Transverse colon (tissue), 4 donors: ENCODE data around the gene OR10H1. TPM values are rescaled to one million over a fixed set of nuclear protein-coding genes. Genes with fewer than 3 reads are reported as not detected.
"Not testable (repeated sequence)": the region's sequence is repeated elsewhere in the genome, so short reads cannot be mapped to it uniquely, and the experiment has no call there.

Source experiments
- DNase-seq: peaks from one replicate; pipeline ENCODE4 v3.0.0-alpha.2; 2019
- H3K27ac ChIP-seq, 4 donors: fragments of 200-600 bp; sonication (generic); 2 replicates each; pipeline ENCODE4 v1.5.1; 2016 to 2018; ENCODE audit warnings: inconsistent platforms in 4 of 4
- H3K27me3 ChIP-seq: fragments of 200-600 bp; sonication (generic); 2 replicates; pipeline ENCODE4 v1.5.1; 2017; ENCODE audit warnings: inconsistent platforms
- H3K36me3 ChIP-seq, 4 donors: fragments of 200-600 bp; sonication (generic); 2 replicates each; pipeline ENCODE4 v1.5.1; 2017 to 2019; ENCODE audit warnings: inconsistent platforms in 4 of 4
- H3K4me1 ChIP-seq, 4 donors: fragments of 200-600 bp; sonication (generic); 2 replicates each; pipeline ENCODE4 v1.5.1; 2017 to 2020; ENCODE audit warnings: inconsistent platforms in 4 of 4
- H3K4me3 ChIP-seq, 4 donors: fragments of 200-600 bp; sonication (generic); 1 replicate in 1 of 4; 2 replicates in 3 of 4; pipeline versions ENCODE4 v1.5.1 to v1.6.1; 2017 to 2019; ENCODE audit warnings: inconsistent platforms in 4 of 4
- H3K9me3 ChIP-seq, 2 donors: fragments of 200-600 bp; sonication (generic); 2 replicates each; pipeline ENCODE4 v1.5.1; 2017 to 2019; ENCODE audit warnings: inconsistent platforms in 2 of 2
- CTCF ChIP-seq, 5 experiments: fragments of 200-600 bp in 3 of 5; fragments of 450-650 bp in 2 of 5; sonication (generic) in 3 of 5; IDR thresholded peaks; 1 replicate in 2 of 5; 2 replicates in 3 of 5; pipeline ENCODE4 v1.5.1; 2016 to 2017; ENCODE audit warnings: antibody characterized with exemption in 5 of 5, inconsistent platforms in 3 of 5, mild to moderate bottlenecking in 2 of 5, moderate library complexity in 1 of 5
- EP300 ChIP-seq: sonication (generic); formaldehyde crosslinking; IDR thresholded peaks from one replicate; pipeline ENCODE4 v1.6.1; 2017; ENCODE audit warnings: antibody characterized with exemption, low read depth
- POLR2A ChIP-seq: fragments of 450-650 bp; IDR thresholded peaks from one replicate; pipeline ENCODE4 v1.6.1; 2016; ENCODE audit warnings: antibody characterized with exemption, mild to moderate bottlenecking, moderate library complexity
- POLR2AphosphoS5 ChIP-seq, 3 donors: sonication (generic); formaldehyde crosslinking; IDR thresholded peaks; one replicate each; pipeline ENCODE4 v1.6.1; 2016; ENCODE audit warnings: antibody characterized with exemption in 3 of 3
- WGBS, 2 donors: methylation state at CpG; one replicate each; pipeline ENCODE4 v1.1.5; 2018; ENCODE audit warnings: low coverage in 1 of 2; 5-methylcytosine and 5-hydroxymethylcytosine counted together
- in situ Hi-C, 4 donors: fragments of 200-750 bp; cut with MboI; loops; one replicate each; pipeline versions ENCODE4 v1.15.0 to v1.15.1; 2017; ENCODE audit warnings: low sequenced_read_pairs in 3 of 4, low pct_ligation_motif_present in 1 of 4, low pct_unique_long_range_greater_than_20kb in 1 of 4
- intact Hi-C: fragments of 100-400 bp; cut with DNase I; formaldehyde crosslinking; loops from one replicate; pipeline ENCODE4 v1.15.1; 2023; ENCODE audit warnings: low total_unique reads
- total RNA-seq, 4 donors: library from RNA; depleted of rRNA; stranded (reverse); fragments of >200 nt; gene quantifications; one replicate each; pipeline ENCODE4 v1.1.0, GENCODE V29; 2016

The OR10H1 gene
- total RNA-seq, 4 donors from 2014 or later: not detected

GRCh38 chr19:15831626-15832025, 16.2 kb upstream of the OR10H1 start:
- no peak for TF ChIP-seq EP300
- no peak for TF ChIP-seq POLR2A
- TF ChIP-seq POLR2AphosphoS5 (IDR thresholded peaks at IDR 0.05): no peak
- TF ChIP-seq CTCF (IDR thresholded peaks at IDR 0.05): no peak
- DNase-seq: no peak
- 82 to 84% methylated on average over 3 to 5 of the region's 5 CpGs for WGBS, 2 donors
- Histone ChIP-seq H3K27me3 (no peaks in the 10 kb centered on the region), H3K27ac (no peak overlapping the region), H3K9me3 (no peaks in the 10 kb centered on the region), H3K36me3 (no peaks in the 10 kb centered on the region), H3K4me1 (peaks cover 4 to 9% (median 6%) of the 10 kb centered on the region in 4 donors), H3K4me3 (no peak overlapping the region)
- intact Hi-C loops: no loop called here
- in situ Hi-C loops: loop anchor here in 1 of 4 donors (25.0 kb wide), 1 partner anchor 356 kb away; the partner anchor contains the start of genes AP1M1 and FAM32A

- no peaks in the 10 kb centered on the region for H3K27me3 ChIP-seq
- in situ Hi-C loops (loop anchor here in 1 of 4 donors (25.0 kb wide), 1 partner anchor 358 kb away; the partner anchor contains the start of genes AP1M1 and FAM32A), intact Hi-C loops (no loop called here)
- no peak for DNase-seq
- 81 to 88% methylated on average over 5 to 8 of the region's 8 CpGs for WGBS, 2 donors
- H3K27ac ChIP-seq: no peak overlapping the region
- no peaks in the 10 kb centered on the region for H3K9me3 ChIP-seq
- no peaks in the 10 kb centered on the region for H3K36me3 ChIP-seq
- H3K4me1 ChIP-seq: peaks cover 0 to 3% (median 0%) of the 10 kb centered on the region in 4 donors
- H3K4me3 ChIP-seq: no peak overlapping the region
- no peak for TF ChIP-seq POLR2A
- TF ChIP-seq CTCF (IDR thresholded peaks at IDR 0.05): no peak
- no peak for TF ChIP-seq POLR2AphosphoS5 (IDR thresholded peaks at IDR 0.05)
- no peak for TF ChIP-seq EP300
These were observed 14.3 kb upstream of the OR10H1 start for GRCh38 chr19:15829786-15830185.

- no peaks in the 10 kb centered on the region for H3K27me3 ChIP-seq
- WGBS, 2 donors: 89 to 100% methylated on average over 2 to 10 of the region's 10 CpGs
- DNase-seq: no peak
- in situ Hi-C loops (loop anchor here in 1 of 4 donors (25.0 kb wide), 1 partner anchor 358 kb away; the partner anchor contains the start of genes AP1M1 and FAM32A), intact Hi-C loops (no loop called here)
- no peak overlapping the region for H3K27ac ChIP-seq
- TF ChIP-seq CTCF (IDR thresholded peaks at IDR 0.05): no peak
- TF ChIP-seq POLR2A: no peak
- TF ChIP-seq POLR2AphosphoS5 (IDR thresholded peaks at IDR 0.05): no peak
- TF ChIP-seq EP300: no peak
- no peak overlapping the region for H3K4me3 ChIP-seq
- H3K4me1 ChIP-seq: peaks cover 0 to 3% (median 0%) of the 10 kb centered on the region in 4 donors
- H3K36me3 ChIP-seq: no peaks in the 10 kb centered on the region
- no peaks in the 10 kb centered on the region for H3K9me3 ChIP-seq
These were observed 13.8 kb upstream of the OR10H1 start for GRCh38 chr19:15829306-15829698.

- H3K9me3 ChIP-seq, H3K4me3 ChIP-seq, H3K27me3 ChIP-seq, H3K4me1 ChIP-seq, H3K36me3 ChIP-seq, H3K27ac ChIP-seq, intact Hi-C loops: not testable (repeated sequence)
- peak; percentile 35 for DNase-seq
- TF ChIP-seq EP300 (peak; percentile 5), POLR2AphosphoS5 (IDR thresholded peaks at IDR 0.05) (peak in 1 of 3 donors; percentile 12)
- in situ Hi-C loops: loop anchor here in 1 of 4 donors (25.0 kb wide), 1 partner anchor 359 kb away; the partner anchor contains the start of genes AP1M1 and FAM32A
- 50 to 62% methylated on average over 2 to 13 of the region's 13 CpGs for WGBS, 2 donors
These were observed 13.3 kb upstream of the OR10H1 start for GRCh38 chr19:15828611-15829305.
